ENCODE measurements around the gene ATP6V1E1. TPM values are rescaled to one million over a fixed set of nuclear protein-coding genes. Genes with fewer than 3 reads are reported as not detected.

Gene ATP6V1E1
- total RNA-seq, 2 experiments from 2014 or later = 78.7 to 82.1 TPM

GRCh38 chr22:17549655-17550054, 78.9 kb downstream of the ATP6V1E1 start:
- Mint-ChIP-seq H3K4me1 (peaks cover 3% of the 10 kb centered on the region), H3K27me3 (no peaks in the 10 kb centered on the region), H3K36me3 (no peaks in the 10 kb centered on the region), H3K4me3 (no peak overlapping the region), H3K27ac (no peak overlapping the region), H3K9me3 (no peaks in the 10 kb centered on the region)
- DNase-seq = no peak

GRCh38 chr22:17549183-17549582, 79.4 kb downstream of the ATP6V1E1 start:
- H3K27ac Mint-ChIP-seq = no peak overlapping the region
- H3K4me1 Mint-ChIP-seq = peaks cover 3% of the 10 kb centered on the region
- H3K9me3 Mint-ChIP-seq = no peaks in the 10 kb centered on the region
- no peaks in the 10 kb centered on the region for H3K27me3 Mint-ChIP-seq
- H3K4me3 Mint-ChIP-seq = no peak overlapping the region
- H3K36me3 Mint-ChIP-seq = no peaks in the 10 kb centered on the region
- no peak for DNase-seq

DNA sequence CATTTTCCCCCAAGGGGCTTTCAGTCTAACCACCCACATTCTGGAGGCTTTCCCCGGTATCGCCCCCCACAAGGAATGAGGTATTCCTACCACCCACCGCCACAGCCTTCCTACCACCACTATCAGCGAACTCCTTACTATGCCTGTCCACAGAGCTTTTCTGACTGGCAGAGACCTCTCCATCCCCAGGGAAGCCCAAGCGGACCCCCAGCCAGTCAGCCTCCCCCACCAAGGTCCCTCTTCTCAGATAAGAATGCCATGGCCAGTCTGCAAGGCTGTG, 79.9 kb downstream of the ATP6V1E1 start:
- peaks cover 3% of the 10 kb centered on the region for H3K4me1 Mint-ChIP-seq
- no peak overlapping the region for H3K27ac Mint-ChIP-seq
- no peak for DNase-seq
- no peaks in the 10 kb centered on the region for H3K9me3 Mint-ChIP-seq
- H3K27me3 Mint-ChIP-seq = no peaks in the 10 kb centered on the region
- H3K4me3 Mint-ChIP-seq = no peak overlapping the region
- H3K36me3 Mint-ChIP-seq = no peaks in the 10 kb centered on the region

DNA sequence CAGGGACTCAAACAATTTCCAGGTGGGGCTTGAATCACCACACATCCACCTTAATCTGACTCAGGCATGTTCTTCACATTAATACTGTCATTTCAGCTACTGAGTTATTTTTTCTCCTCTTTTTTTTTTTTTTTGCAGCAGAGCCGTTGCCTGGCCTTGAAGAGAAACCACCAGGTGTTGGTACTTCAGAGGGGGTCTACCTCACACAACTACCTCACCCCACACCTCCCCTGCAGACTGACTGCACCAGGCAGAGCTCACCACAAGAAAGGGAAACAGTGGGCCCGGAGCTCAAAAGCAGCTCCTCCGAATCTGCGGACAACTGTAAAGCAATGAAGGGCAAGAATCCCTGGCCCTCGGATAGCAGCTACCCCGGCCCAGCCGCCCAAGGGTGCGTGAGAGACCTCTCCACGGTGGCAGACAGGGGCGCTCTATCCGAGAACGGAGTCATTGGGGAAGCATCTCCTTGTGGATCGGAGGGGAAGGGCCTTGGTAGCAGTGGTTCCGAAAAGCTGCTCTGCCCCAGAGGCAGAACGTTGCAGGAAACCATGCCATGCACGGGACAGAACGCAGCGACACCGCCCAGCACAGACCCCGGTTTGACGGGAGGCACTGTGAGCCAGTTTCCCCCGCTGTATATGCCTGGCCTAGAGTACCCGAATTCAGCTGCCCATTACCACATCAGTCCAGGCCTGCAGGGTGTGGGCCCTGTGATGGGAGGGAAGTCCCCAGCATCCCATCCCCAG, 80.4 kb downstream of the ATP6V1E1 start:
- Mint-ChIP-seq H3K4me3 (no peak overlapping the region), H3K36me3 (no peaks in the 10 kb centered on the region), H3K9me3 (no peaks in the 10 kb centered on the region), H3K27me3 (no peaks in the 10 kb centered on the region), H3K4me1 (peaks cover 3% of the 10 kb centered on the region), H3K27ac (no peak overlapping the region)
- no peak for DNase-seq

DNA sequence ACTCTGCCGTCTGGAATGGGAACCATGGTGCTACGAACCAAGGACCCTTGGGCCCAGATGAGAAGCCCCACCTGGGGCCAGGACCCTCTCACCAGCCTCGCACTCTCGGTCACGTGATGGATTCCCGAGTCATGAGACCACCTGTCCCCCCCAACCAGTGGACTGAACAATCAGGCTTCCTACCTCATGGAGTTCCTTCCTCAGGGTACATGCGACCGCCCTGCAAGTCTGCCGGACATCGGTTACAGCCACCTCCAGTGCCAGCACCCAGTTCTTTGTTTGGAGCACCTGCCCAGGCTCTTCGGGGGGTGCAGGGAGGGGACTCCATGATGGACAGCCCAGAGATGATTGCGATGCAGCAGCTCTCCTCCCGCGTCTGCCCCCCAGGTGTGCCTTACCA, 86.1 kb downstream of the ATP6V1E1 start:
- Mint-ChIP-seq H3K36me3 (no peaks in the 10 kb centered on the region), H3K4me1 (no peaks in the 10 kb centered on the region), H3K4me3 (no peak overlapping the region), H3K27me3 (no peaks in the 10 kb centered on the region), H3K27ac (no peak overlapping the region), H3K9me3 (no peaks in the 10 kb centered on the region)
- DNase-seq = no peak

Other genes with a start within 250 kb of the ATP6V1E1 start
- not detected for gene SLC25A18, start 65.3 kb downstream of the ATP6V1E1 start, total RNA-seq
- gene BCL2L13, start 10.0 kb upstream of the ATP6V1E1 start, total RNA-seq = 10 to 100 TPM; 35.3 to 38.0 TPM
- 10 to 100 TPM; 19.6 to 22.0 TPM for gene BID, start 145.7 kb upstream of the ATP6V1E1 start, total RNA-seq